HFFc6 (cell line): ENCODE measurements around the gene RUNX3. TPM values are rescaled to one million over a fixed set of nuclear protein-coding genes. Genes with fewer than 3 reads are reported as not detected.
A peak's percentile ranks its signal among the peaks of the same experiment; 100 is the strongest.

ENCODE experiments used
- DNase-seq: peaks from one replicate; pipeline ENCODE4 v3.0.0-alpha.2; 2018
- H3K27ac Mint-ChIP-seq: 2 replicates; pipeline ENCODE4 v1.8.0; 2020; ENCODE audit warnings: mild to moderate bottlenecking, mixed read lengths
- H3K27me3 Mint-ChIP-seq: 2 replicates; pipeline ENCODE4 v1.8.0; 2021; ENCODE audit warnings: mild to moderate bottlenecking, moderate library complexity, mixed read lengths; ENCODE audit not compliant: insufficient read depth
- H3K36me3 Mint-ChIP-seq: 2 replicates; pipeline ENCODE4 v1.8.0; 2021; ENCODE audit warnings: low read depth, mixed read lengths
- H3K4me1 Mint-ChIP-seq: 2 replicates; pipeline ENCODE4 v1.8.0; 2020; ENCODE audit warnings: low read depth, mixed read lengths
- H3K4me3 Mint-ChIP-seq: 2 replicates; pipeline ENCODE4 v1.8.0; 2020; ENCODE audit warnings: mild to moderate bottlenecking, moderate library complexity, mixed read lengths
- H3K9me3 Mint-ChIP-seq: 2 replicates; pipeline ENCODE4 v1.8.0; 2020; ENCODE audit warnings: mild to moderate bottlenecking, mixed read lengths
- total RNA-seq, 6 experiments: library from RNA; stranded (reverse); fragmentation: NEBNext Ultra II Directional; extraction: Animal tissue kit (Norgen Biotek cat#: 25700); gene quantifications; 2 replicates in 1 of 6; 3 replicates in 5 of 6; pipeline ENCODE4 v1.2.3, GENCODE V29; 2021
- TF ChIP-seq, protein P1 (sequence below): fragments of 200-600 bp; sonication (generic); IDR thresholded peaks from 2 replicates; pipeline ENCODE4 v1.5.0; 2021; ENCODE audit warnings: antibody characterized with exemption, mild to moderate bottlenecking

Gene RUNX3
- total RNA-seq, 6 experiments from 2014 or later: not detected

DNA sequence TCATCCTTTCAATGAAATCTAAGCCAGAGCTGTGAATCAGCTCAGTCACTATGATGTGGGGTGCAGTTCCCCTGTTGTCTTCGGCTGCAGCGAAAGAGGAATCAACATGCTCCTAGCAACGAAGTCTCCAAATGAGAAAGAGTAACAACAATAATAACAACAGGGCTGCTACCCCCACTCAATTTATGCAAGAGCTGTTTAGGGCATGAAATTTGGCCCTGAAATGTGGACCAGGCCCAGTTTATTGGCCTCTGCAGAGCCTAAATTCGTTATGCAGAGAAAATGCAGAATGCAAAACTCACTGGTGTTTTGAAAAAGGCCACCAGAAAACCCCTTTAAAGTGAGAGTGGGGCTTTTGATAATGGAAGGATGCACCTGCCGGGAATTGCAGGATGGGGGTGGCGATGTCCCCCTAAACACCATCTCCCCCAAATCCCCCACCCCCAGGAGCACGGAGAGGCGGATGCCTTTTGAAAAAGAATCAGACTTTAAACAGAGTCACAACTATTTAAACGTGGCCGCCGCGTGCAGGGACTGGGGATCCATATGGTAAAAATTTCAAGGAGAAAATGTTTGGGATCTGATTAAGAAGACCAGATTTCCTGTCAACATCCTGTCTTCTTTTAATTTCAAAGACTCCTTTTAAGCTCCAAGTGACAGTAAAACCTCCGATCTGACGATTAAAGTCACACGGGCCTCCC lies 1.9 kb downstream of the RUNX3 start:
- no peak for DNase-seq
- no peaks in the 10 kb centered on the region for H3K9me3 Mint-ChIP-seq
- no peaks in the 10 kb centered on the region for H3K36me3 Mint-ChIP-seq
- TF ChIP-seq, protein P1, sequence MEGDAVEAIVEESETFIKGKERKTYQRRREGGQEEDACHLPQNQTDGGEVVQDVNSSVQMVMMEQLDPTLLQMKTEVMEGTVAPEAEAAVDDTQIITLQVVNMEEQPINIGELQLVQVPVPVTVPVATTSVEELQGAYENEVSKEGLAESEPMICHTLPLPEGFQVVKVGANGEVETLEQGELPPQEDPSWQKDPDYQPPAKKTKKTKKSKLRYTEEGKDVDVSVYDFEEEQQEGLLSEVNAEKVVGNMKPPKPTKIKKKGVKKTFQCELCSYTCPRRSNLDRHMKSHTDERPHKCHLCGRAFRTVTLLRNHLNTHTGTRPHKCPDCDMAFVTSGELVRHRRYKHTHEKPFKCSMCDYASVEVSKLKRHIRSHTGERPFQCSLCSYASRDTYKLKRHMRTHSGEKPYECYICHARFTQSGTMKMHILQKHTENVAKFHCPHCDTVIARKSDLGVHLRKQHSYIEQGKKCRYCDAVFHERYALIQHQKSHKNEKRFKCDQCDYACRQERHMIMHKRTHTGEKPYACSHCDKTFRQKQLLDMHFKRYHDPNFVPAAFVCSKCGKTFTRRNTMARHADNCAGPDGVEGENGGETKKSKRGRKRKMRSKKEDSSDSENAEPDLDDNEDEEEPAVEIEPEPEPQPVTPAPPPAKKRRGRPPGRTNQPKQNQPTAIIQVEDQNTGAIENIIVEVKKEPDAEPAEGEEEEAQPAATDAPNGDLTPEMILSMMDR: no peak
- peaks cover 65% of the 10 kb centered on the region for H3K27me3 Mint-ChIP-seq
- H3K4me3 Mint-ChIP-seq: no peak overlapping the region; the same call in 1 of the 2 replicates
- H3K27ac Mint-ChIP-seq: no peak overlapping the region
- H3K4me1 Mint-ChIP-seq: peaks cover 16% of the 10 kb centered on the region

DNA sequence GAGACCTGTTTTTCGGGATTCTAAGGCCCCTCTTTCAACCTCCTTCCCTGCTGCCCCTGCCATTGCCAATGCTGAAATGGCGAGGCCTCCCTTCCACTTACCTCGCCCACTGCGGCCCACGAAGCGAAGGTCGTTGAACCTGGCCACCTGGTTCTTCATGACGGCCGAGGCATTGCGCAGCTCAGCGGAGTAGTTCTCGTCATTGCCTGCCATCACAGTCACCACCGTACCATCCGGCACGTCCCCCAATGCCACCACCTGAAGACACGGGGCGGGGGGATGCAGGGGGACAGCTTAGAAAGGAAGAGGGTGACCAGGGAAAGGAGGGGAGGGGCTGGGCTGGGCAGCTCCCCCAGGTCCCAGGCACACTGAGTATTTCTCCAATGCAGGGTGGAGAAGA lies 2.6 kb downstream of the RUNX3 start:
- Mint-ChIP-seq H3K9me3 (no peaks in the 10 kb centered on the region), H3K27me3 (peaks cover 62% of the 10 kb centered on the region), H3K4me1 (peaks cover 16% of the 10 kb centered on the region), H3K27ac (no peak overlapping the region), H3K36me3 (no peaks in the 10 kb centered on the region), H3K4me3 (no peak overlapping the region)
- TF ChIP-seq, protein P1: no peak
- DNase-seq: no peak

DNA sequence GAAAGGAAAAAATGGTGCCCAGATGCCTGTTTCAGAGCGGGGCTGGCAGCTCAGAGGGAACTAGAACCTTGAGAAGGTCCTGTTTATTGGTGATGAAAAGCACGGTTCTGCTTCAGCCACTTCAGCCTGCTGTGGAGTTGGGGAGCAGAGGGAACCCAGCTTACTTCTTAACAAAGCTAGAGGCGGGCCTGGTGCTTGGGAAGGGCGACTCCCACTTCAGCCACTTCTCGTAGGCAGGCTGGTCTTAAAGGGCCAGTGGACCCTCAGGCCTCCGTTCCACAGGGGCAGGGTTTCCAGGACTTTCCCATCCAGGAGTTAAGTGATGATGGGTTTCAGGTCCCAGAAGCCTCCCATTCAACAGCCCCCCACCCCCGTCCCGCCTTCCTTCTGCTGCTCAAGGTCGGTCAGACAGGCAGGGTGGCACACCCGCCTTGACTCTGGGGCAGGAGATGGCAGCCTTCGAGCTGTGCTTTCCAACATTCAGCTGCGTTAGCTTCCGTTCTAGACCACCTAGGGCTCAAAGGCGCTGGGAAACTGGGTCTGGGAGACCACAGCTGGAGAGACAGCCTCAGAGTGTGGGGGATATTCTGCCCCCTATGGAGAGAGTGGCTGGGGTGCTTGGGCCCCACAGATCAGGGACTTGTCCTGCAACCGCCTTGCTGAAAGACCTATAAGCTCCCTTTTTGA lies 3.4 kb downstream of the RUNX3 start:
- Mint-ChIP-seq H3K9me3 (no peaks in the 10 kb centered on the region), H3K27me3 (peaks cover 59% of the 10 kb centered on the region), H3K4me3 (peak overlapping the region; percentile 43), H3K4me1 (peaks cover 15% of the 10 kb centered on the region), H3K36me3 (no peaks in the 10 kb centered on the region), H3K27ac (no peak overlapping the region)
- TF ChIP-seq, protein P1: no peak
- peak; percentile 6 for DNase-seq

DNA sequence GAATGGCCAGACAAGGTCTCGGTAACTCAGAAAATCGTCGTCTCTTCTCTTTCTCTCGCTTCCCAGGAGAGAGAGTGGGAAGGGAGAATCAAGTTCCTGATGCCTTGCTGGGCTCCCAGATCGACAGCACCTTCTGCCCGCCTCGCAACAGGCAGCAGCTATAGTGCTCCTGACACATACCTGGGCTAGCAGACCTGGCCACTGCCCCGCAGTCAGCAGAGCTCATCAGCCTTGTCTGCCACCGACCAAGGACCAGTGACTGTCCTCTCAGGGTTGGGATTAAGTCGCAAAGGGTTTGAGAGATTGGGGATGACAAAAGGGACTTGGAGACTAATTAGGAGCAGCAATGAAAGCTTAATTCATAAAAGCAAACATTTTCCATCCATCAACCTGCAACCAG lies 4.1 kb downstream of the RUNX3 start:
- Mint-ChIP-seq H3K4me3 (peak overlapping the region; percentile 43), H3K27me3 (peaks cover 54% of the 10 kb centered on the region), H3K27ac (no peak overlapping the region), H3K9me3 (no peaks in the 10 kb centered on the region), H3K36me3 (no peaks in the 10 kb centered on the region), H3K4me1 (peaks cover 10% of the 10 kb centered on the region)
- no peak for DNase-seq
- TF ChIP-seq, protein P1: no peak

DNA sequence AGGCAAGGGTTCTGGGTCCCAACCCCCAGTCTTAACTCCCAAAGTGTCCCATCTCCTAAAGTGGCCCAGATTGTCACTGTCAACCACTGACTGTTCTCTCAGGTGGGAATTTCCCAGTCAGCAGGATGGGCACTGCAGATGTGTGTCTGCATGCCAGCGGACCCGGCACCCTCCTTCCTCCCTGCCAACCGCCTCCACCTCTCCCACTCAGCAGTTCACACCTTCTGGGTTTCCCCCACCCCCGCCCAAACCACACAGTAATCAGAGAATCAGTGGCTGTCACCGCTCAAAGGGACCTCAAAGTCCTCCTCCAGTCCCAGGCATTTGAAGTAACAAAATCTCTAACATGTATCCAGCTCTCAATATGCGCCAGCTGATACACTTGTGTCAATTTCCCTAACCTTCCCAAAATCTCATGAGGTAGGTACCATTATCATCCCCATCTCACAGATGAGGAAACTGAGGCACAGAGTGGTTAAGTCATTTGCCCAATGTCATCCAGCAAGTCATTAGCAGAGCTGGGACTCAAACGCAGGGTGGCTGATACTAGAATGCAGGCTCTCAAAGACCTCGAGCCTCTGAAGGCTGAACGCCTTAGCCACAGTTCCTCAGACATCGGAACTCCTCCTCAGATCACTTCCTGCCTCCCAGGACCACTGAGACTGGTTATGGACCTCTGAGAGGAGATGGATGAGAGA lies 4.8 kb downstream of the RUNX3 start:
- Mint-ChIP-seq H3K36me3 (no peaks in the 10 kb centered on the region), H3K4me1 (peaks cover 17% of the 10 kb centered on the region), H3K9me3 (no peaks in the 10 kb centered on the region), H3K4me3 (no peak overlapping the region), H3K27me3 (peaks cover 48% of the 10 kb centered on the region), H3K27ac (no peak overlapping the region)
- no peak for DNase-seq
- TF ChIP-seq, protein P1: no peak
